Activated CD4-positive, CD25-positive, alpha-beta regulatory T cell treated with anti-CD3 and anti-CD28 coated beads, Interleukin-2, amount 50 U/mL, for 16 hours (primary cell): ENCODE data around the gene ADPRM.
"Not testable (repeated sequence)": the region's sequence is repeated elsewhere in the genome, so short reads cannot be mapped to it uniquely, and the experiment has no call there.

ENCODE experiments used
- DNase-seq: peaks from one replicate; pipeline ENCODE4 v3.0.0-alpha.2; 2020; ENCODE audit warnings: low read depth, low spot score

Gene ADPRM, protein sequence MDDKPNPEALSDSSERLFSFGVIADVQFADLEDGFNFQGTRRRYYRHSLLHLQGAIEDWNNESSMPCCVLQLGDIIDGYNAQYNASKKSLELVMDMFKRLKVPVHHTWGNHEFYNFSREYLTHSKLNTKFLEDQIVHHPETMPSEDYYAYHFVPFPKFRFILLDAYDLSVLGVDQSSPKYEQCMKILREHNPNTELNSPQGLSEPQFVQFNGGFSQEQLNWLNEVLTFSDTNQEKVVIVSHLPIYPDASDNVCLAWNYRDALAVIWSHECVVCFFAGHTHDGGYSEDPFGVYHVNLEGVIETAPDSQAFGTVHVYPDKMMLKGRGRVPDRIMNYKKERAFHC

DNA sequence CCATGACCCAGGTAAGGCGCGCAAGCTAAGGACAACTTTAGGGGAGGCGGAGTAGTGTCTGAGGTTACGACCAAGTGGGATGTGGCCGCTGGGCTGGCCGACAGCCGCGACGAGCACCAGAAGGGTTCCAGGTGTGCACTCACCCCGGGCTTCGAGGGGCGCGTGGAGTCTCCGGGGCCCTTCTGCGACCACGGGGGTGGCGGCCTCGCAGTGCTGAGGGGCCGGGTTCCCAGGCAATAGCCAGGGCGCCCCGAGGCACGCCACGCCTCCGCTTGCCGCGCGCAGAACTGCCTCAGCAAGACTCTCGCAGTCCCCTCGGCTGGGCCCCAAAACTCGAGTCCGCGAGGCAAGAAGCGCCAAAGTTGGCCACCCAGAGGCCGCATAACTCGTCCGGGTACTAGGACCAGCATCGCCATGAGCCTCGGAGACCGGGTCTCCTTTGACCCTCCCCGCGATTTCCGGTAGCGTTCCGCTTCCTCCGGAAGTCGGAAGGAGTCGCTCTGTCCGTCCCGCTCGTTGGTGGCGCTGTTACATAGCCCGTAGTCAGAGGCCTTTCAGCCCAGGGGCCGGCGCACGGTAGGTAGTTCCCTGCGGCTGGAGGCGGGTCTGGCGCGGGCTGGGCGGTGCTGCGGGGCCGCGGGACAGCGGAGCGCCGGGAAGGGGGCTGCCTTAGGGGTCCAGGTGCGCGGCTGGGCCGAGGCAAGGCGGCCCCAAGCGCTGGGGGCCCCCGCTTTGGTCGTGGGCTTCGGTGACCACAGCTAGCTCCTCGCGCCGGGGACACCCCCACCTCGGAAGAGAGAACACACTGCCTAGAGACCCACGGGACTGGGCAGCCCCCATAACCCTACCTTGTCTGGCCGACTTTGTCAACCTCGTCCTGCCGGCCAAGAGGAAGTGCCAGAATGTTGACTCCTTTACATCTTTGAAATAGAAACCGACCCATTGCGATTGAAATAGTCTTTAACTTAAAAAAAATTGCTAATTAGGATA is at the start of gene ADPRM, which contains the start of gene SCO1:
Gene ADPRM, plus strand, starts transcription at position 503 of the 990 bp plus-strand sequence. CDS start 7,333 bp downstream, outside the sequence.
Gene SCO1, minus strand, starts transcription at position 442 of the 990 bp plus-strand sequence. Its CDS starts 26 bp downstream, at position 416.
- DNase-seq: peak; percentile 90

DNA sequence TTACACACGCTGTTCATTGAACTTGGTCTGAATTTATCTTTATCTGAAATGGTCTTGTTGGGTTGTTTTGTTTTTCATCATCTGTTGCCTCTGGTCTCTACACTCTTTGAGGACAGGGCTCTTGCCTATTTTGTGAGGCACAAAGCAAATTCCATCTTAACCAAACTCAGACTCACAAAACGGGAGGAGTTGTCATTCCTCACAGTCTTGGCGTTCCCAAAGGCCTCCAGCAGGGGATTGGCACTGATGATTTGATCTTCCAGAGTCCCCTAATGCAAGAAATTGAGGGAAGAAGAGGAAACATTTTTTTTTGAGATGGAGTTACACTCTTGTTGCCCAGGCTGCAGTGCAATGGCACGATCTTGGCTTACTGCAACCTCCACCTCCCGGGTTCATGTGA is 49.0 kb upstream of the ADPRM start:
- DNase-seq: no peak

DNA sequence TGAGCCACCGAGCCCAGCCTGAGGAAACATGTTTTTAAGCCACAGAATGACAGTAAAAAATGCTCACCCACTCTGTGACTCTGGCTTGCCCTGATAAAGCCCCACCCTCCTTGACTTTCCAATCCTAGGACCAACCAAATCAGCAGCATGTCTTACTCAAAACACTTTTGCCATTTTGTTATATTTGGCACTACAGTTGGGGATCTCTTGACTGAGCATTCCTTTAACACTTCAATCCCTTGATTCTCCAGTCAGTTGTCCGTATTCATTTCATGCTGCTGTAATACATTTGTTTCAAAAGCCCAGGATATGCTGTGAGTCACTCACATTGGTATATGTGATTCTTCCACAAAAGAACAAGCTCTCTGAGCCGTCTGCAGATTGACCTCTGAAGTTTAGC is 48.4 kb upstream of the ADPRM start:
- DNase-seq: no peak

DNA sequence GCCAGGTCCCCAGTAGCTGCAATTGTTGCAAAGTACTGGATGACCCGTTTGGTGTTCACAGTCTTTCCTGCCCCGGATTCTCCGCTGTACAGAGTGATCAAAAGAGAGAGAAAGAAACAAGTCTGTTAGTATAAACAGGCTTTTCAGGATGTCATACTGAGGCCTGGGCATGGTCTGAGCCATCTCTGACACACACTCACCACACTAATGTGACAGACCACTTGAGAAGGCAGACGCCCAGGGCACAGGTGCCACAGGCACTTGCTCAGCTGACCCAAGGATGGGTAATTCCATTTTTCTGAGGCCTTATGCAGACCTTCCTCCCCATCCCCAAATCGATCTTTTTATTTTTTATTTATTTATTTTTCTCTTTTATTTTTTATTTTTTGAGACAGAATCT is 47.8 kb upstream of the ADPRM start:
- no peak for DNase-seq

DNA sequence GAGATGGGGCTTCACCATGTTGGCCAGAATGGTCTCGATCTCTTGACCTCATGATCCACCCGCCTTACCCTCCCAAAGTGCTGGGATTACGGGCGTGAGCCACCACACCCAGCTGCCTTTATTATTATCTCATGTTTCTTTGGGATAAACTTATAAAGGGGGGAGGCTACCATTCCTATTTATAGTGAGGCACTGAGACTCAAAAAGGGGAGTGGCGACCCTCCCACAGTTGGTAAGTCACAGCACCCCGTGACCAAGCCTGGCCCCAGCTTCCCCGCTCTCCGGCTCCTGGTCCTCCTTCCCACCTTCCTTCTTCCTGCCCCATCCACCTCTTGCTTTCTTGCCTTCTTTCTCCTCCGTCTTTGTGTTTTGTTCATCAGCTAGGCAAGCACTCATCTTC is 45.5 kb upstream of the ADPRM start:
- no peak for DNase-seq

DNA sequence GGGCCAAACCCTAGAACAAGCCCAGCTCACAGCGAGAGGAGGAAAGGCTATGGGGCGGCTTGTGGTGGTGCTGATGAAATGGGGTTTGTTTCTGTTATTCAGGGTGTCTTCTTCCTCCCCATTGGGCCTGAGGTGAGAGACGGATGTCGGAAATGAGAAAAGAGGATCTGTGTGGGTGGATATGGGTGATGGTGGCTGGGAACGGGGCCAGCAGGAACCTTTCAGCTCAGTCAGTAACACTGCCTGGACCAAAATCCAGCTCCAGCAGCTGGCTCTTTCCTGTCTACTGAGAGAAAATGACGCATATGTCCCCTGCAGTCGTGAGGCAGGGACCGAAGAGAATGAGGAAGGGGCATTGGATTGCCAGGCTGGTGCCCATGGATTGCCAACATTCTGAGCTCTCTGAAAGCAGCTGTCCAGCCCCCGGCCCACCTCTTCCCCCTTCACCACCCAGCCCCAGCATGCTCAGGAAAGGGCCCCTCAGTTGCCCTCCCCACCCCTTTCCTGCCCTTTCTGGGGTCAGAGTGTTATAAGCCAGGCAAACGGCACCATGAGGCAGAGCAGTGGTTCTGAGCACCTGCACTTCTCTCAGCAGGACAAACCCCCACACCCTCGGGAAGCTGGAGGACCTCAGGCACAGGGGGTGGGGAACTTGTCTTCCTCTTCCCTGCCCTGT is 44.3 kb upstream of the ADPRM start:
- DNase-seq: no peak

DNA sequence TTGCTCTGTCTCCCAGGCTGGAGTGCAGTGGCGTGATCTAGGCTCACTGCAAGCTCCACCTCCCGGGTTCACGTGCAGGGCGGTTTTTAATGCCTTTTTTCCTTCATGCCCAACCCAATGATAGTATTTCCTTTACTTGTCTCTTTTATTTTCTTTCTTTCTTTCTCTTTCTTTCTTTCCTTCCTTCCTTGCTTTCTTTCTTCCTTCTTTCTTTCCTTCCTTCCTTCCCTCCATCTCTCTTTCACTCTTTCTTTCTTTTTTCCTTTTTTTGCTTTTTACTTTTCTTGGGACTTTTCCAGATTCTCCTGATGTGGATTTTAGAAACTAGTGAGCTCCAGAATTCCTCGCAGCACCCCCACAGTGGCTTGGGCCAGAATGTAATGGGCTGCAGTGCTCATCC is 43.4 kb upstream of the ADPRM start:
- DNase-seq: no peak

DNA sequence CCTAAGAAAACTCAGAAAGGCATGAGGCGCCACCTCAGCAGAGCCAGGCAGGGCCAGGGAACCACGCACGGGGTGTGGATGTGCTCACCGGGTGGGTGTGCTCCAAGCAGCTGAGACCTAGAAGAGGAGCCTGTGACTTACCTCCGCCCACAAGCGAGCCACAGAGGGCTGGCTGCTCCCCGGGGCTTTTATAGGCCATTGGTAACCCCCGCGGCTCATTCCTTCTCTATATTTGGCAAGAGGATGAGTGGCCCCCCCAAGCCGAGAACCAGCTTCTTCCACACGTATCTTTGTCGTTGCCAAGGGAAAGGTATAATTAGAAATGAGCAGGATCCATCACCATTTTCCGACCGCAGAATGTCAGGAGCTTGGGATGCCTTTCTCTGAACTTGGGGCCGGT is 40.2 kb upstream of the ADPRM start, which contains the start of gene MYH3:
Gene MYH3, minus strand, starts transcription at position 162 of the 400 bp plus-strand sequence. CDS start 2,245 bp downstream, outside the sequence.
- no peak for DNase-seq

DNA sequence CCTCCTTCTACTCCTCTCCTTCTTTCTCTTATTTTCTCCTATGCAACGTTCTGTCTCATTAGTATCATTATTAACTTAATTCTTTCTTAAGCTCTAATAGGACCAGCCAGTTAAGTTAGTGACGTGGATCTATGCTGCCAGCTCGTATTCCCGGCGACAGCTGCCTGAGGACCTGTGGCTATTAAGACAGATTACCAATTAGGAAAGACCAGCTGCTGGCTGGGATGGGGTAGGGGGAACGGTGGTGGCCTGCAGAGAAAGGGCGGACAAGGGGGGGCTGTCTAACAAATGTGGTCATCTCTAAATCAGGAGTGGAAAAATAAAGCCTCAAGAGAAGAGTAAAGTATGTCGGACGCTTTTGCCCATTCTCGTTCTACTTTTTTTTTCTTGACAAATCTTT is 39.5 kb upstream of the ADPRM start:
- no peak for DNase-seq

DNA sequence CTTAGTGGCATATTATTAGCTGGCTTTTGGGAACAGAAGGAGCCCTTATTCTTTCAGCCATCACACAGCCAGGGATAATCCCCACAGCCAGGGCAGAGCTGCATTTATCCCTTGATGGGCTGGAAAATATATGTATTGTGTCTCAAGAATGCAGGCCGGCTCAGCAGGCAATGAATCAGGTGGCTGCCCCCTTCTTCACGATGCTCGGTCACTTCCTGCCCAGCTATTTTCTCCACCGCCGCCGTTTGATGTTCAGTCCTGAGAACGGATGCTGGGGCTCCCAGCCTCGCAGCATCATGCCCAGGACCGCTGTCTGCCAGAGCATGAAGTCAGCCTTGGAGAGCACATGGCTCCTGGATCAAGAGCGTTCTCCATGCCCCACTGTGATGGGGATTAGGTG is 36.0 kb upstream of the ADPRM start:
- DNase-seq: no peak

DNA sequence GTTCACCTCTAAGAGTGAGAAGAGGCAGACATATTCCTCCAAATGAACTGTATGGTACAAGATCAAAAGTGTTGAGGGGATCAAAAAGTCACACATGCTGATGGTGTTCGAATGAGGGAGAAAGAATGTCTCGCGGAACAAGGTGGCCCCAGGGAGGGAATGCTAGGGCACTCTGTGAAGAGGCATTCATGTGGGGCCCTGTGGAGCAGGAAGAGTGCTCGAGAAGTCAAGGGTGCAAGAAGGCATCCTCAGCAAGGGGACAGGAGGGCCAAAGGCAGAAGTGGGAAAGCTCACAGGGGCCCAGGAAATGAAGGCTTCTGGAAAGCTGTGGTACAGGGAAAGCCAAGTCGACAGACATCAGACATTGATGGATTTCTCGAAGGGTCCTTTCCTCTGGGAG is 34.2 kb upstream of the ADPRM start:
- no peak for DNase-seq

DNA sequence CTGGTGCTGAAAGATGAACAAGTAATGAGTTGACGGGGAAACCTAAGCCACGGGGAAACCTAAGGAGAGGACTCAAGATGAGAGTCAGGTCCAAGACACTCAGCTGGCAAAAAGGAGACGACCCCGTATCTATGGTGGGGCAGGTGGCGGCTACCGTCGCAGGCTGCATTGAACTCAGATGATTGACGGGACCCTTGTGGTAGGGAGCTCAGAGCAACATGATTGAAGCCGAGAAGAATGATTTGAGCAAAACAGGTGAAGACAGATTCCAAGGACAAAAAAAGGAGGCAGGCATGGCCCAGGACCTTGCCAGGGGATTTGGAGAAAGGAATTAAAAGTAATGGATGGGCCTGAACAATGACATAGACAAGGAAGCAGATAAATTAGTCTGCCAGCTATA is 32.8 kb upstream of the ADPRM start:
- DNase-seq: no peak

DNA sequence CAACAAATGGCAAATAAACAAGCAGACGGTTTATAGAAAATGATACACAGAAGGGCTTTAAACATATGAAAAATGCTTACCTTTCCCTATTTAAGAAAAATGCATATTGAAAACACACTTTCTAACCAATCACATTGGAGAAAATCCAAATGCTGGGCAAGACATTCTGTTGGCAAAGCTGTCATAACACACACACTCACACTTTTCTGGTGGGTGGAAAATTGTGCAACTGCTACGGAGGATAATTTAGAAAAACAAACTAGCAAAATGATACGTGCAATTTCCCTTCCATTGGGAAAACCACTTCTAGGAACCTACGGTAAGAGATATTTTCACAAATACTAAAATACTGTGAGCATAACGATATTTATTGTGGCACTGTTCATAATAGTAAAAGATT is 30.5 kb upstream of the ADPRM start:
- no peak for DNase-seq

DNA sequence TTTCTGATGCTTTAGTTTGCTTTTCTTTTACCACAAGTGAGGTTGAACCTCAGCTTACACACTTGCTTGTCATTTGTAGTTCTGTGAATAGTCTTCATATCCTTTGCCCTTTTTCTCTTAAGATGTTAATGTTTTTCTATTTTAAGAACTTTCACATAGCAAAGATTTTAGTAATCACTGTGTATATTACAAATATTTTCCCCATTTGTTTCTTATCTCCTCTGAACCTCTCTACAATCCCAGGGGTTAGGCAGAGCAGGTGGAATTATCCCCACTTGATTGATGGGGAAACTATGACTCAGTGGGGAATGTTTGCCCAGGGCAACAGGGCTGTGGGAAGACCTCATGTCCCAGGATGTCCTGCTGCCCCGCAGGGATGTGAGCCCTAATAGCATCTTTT is 28.6 kb upstream of the ADPRM start:
- DNase-seq: no peak

DNA sequence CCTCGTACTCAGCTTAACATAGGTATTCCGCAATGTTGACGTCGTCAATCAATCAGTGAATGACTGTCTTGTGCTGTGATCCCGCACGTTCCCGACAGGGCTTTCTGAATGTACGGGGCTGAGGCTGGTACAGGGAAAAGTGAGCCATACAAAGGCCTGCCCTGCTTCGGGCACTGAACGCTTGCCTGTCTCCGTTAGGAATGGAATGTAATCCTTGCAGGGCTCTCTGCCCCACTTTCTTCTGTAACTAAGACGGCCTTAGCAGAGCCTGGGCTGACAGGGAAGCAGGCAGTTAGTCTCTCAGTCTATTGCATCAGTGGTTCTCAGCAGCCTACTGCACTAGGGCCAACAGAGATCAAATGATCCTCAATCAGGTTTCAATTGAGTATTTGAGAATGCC is 24.1 kb upstream of the ADPRM start:
- no peak for DNase-seq

DNA sequence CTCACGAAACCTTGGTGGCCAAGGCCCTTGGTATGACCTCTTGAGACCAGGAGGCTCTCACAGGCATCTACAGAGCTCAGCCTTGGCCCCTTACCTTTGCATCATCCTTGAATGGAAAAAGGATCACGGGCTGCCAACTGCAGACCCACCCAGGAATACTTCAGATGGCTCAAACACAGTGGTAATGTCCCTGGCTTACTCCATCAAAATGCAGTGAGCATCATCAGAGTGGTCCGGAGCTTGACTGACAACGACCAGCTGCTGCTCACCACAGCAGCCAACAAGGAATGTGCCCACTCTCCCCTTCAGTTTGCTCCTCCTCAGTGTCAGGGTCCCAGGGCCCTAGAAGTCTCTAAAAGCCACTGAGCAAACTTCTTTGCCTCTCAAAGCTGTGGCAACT is 22.7 kb upstream of the ADPRM start:
- no peak for DNase-seq

DNA sequence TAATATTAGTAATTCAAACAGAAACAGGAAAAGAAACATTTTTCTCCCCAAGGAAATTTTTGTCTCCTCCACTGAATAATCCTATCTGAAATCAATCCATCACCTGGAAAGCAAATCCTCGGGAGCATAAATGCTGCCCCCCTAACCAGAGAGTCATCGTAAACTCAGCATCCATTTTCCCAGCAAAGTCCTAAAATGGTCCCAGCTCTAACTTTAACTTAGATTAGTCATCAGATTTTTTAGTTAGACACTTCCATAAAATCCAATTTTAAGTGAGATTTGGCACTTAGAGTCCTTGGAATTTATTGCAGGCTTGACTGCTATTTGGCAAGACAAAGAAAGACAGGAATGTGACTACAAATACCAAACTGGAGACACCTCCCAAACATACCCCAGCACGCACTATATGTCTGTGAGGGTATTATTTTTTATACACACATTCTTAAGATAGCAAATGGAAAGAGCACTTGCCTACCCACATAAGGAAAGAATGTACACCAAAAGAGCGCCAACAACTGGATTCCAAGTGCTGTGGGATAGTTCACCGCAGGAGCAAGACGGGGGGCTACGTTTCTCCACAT is 15.4 kb upstream of the ADPRM start:
- no peak for DNase-seq

DNA sequence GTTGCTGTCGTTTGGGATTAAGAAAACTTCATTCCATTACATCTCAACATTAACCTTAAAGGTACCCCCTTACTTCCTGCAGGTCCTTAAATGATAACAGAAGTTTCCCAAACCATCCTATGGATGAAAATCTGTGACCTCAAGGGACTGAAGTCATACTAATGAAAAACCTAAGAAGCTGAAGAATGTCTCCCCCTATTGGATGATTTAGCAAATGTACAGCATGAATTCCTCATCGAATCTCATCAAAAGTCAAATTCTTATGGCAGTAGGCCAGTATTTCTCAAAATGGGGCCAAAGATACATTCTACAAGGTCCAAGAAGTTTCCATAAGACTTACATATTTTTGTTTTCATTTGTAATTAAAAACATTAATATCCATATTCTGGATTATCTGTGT is 13.5 kb upstream of the ADPRM start:
- DNase-seq: no peak

DNA sequence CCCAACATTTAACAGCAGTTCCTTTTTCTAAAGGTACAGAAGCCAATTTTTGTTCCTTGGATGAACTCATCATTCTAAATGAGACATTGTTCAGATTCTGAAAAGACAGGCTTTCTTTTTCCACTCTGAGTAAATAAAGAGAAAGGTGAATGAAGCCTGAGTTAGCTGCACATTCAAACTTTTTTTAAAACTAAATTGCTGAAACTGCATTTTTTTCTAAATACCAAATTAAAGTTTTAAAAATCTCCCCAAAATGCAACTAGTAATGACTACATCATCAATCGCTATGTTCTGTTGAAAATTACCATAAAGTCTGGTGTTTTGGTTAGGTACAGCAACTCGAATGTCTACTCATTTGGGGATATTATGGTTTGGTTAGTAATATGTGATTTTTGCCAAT is 9.9 kb upstream of the ADPRM start:
- no peak for DNase-seq

DNA sequence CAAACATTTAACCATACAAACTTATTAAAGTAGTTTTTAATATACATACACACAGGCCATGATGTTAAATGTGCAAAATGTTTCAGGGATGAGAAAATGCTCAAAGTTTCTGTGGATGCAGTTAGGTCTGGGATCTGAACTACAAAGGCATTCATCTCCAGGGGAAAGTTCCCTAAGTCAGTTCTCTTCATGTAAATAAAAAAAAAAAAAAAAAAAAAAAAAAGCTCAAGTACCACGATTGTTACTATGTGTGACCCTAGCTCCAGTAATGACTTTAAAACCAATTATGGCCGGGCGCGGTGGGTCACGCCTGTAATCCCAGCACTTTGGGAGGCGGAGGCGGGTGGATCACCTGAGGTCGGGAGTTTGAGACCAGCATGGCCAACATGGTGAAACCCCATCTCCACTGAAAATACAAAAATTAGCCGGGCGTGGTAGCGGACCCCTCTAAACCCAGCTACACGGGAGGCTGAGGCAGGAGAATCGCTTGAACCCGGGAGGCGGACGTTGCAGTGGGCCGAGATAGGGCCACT is 1.5 kb upstream of the ADPRM start:
- not testable (repeated sequence) for DNase-seq

DNA sequence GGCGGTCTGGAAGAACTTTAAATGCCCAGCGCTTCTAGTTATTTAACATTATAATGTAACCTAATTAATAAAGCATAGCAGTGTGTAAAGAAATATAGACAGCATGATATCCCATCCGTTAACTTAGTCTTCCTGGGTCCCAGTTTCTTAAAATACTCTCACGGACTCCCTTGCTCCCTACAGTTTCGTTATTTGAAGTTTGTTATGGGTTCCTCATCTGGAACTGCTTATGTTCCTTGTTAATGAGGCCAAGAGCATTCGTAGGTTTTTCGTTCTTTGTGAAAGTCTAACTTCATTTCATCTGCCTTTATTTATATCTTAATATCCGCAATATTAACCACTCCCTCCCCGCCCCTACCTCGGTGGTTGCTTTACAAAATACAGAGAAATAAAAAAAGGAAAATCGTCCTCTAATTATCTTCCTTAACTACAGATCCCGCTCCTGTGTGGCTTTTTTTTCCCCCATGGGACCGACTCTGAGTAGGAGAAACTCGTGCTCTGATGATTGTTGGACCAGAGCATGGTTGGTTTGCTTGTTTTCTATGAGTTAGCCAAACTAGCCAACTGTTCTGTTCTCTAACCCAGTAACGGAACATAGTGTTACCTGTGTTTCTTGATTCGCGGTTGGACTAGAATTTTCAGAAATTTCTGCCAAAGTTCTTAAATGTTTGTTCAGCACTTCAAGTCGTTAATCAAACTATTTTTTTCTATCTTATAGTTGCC is 863 bp downstream of the ADPRM start:
- no peak for DNase-seq
